HG03025 (cell line): ENCODE data around the gene DCTN2.
A peak's percentile ranks its signal among the peaks of the same experiment; 100 is the strongest.
"Not testable (repeated sequence)": the region's sequence is repeated elsewhere in the genome, so short reads cannot be mapped to it uniquely, and the experiment has no call there.

ENCODE experiments used
- ATAC-seq: cut with Tn5 transposase; IDR thresholded peaks from one replicate; pipeline ENCODE4 v1.9.1; 2021; ENCODE audit warnings: mild to moderate bottlenecking, moderate library complexity; ENCODE audit not compliant: unreplicated experiment, low FRiP score

The DCTN2 gene

GRCh38 chr12:57546438-57547287 lies at the start of gene DCTN2:
Gene DCTN2 (minus strand): TSS chr12:57547192. CDS start chr12:57547063, 129 bp downstream.
- peak; percentile 97 for ATAC-seq

GRCh38 chr12:57593187-57593586 lies 46.2 kb upstream of the DCTN2 start:
- ATAC-seq: no peak

GRCh38 chr12:57592551-57593165 lies 45.7 kb upstream of the DCTN2 start:
- no peak for ATAC-seq

GRCh38 chr12:57591782-57592325 lies 44.9 kb upstream of the DCTN2 start:
- ATAC-seq: no peak

GRCh38 chr12:57590864-57591781 lies 44.1 kb upstream of the DCTN2 start, which contains the start of gene PIP4K2C:
Gene PIP4K2C (plus strand): TSS chr12:57591192. CDS start chr12:57591290, 98 bp downstream.
- peak; percentile 85 for ATAC-seq

GRCh38 chr12:57590479-57590863 lies 43.5 kb upstream of the DCTN2 start:
- no peak for ATAC-seq

- not testable (repeated sequence) for ATAC-seq
Measured at GRCh38 chr12:57588951-57589610, 42.1 kb upstream of the DCTN2 start.

- no peak for ATAC-seq
Measured at GRCh38 chr12:57586832-57587429, 39.9 kb upstream of the DCTN2 start.

GRCh38 chr12:57586128-57586527 lies 39.1 kb upstream of the DCTN2 start:
- ATAC-seq: no peak

GRCh38 chr12:57585156-57585555 lies 38.2 kb upstream of the DCTN2 start:
- ATAC-seq: no peak

GRCh38 chr12:57584690-57585089 lies 37.7 kb upstream of the DCTN2 start:
- ATAC-seq: no peak

- ATAC-seq: no peak
Measured at GRCh38 chr12:57584050-57584449, 37.1 kb upstream of the DCTN2 start.

GRCh38 chr12:57583008-57583831 lies 36.2 kb upstream of the DCTN2 start:
- peak; percentile 85 for ATAC-seq

- no peak for ATAC-seq
Measured at GRCh38 chr12:57582440-57582839, 35.4 kb upstream of the DCTN2 start.

- ATAC-seq: no peak
Measured at GRCh38 chr12:57581802-57582201, 34.8 kb upstream of the DCTN2 start.

- no peak for ATAC-seq
Measured at GRCh38 chr12:57580466-57580795, 33.4 kb upstream of the DCTN2 start.

GRCh38 chr12:57579677-57580465 lies 32.9 kb upstream of the DCTN2 start:
- no peak for ATAC-seq

- no peak for ATAC-seq
Measured at GRCh38 chr12:57579011-57579410, 32.0 kb upstream of the DCTN2 start.
